GM19455 (cell line): ENCODE results near the gene ASPSCR1.
"Not testable (repeated sequence)": the region's sequence is repeated elsewhere in the genome, so short reads cannot be mapped to it uniquely, and the experiment has no call there.

ENCODE experiments used
- ATAC-seq: cut with Tn5 transposase; IDR thresholded peaks from one replicate; pipeline ENCODE4 v1.9.1; 2021; ENCODE audit not compliant: unreplicated experiment

Gene ASPSCR1

GRCh38 chr17:81978524-81979298 is 1.3 kb downstream of the ASPSCR1 start:
- ATAC-seq, result no peak

- ATAC-seq, result no peak
These were observed 2.7 kb downstream of the ASPSCR1 start for GRCh38 chr17:81980122-81980521.

GRCh38 chr17:81980707-81981343 is 3.4 kb downstream of the ASPSCR1 start:
- no peak for ATAC-seq

DNA sequence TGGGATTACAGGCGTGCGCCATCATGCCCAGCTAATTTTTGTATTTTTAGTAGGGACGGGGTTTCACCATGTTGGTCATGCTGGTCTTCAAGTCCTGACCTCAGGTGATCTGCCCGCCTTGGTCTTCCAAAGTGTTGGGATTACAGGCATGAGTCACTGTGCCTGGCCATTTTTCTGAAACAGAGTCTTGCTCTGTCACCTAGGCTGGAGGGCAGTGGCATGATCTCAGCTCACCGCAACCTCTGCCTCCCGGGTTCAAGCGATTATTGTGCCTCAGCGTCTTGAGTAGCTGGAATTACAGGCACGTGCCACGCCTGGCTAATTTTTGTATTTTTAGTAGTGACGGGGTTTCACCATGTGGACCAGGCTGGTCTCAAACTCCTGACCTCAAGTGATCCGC is 4.1 kb downstream of the ASPSCR1 start:
- ATAC-seq, result not testable (repeated sequence)

DNA sequence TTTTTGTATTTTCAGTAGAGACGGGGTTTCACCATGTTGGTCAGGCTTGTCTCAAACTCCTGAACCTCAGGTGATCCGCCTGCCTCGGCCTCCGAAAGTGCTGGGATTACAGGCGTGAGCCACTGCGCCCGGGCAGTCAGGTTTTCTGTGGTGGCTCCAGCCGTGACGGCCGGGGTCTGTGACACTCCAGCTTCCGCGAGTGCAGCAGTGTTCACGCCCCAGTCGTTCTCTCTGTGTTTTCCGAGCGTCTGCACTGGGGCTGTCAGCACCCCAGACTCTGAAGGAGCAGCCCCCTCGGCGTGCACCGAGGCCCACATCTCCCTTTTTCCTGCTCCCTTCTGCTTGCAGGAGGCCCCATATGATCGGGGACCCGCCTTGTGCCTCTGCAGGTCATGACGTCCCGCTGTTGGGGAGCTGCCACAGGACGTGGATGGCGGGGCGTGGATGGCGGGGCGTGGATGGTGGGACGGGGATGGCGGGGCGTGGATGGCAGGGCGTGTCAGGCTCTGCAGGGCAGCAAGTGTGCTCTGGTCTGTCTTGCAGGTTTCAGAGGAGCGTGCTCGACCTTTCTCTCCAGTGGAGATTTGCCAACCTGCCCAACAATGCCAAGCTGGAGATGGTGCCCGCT is 5.7 kb downstream of the ASPSCR1 start:
- no peak for ATAC-seq

DNA sequence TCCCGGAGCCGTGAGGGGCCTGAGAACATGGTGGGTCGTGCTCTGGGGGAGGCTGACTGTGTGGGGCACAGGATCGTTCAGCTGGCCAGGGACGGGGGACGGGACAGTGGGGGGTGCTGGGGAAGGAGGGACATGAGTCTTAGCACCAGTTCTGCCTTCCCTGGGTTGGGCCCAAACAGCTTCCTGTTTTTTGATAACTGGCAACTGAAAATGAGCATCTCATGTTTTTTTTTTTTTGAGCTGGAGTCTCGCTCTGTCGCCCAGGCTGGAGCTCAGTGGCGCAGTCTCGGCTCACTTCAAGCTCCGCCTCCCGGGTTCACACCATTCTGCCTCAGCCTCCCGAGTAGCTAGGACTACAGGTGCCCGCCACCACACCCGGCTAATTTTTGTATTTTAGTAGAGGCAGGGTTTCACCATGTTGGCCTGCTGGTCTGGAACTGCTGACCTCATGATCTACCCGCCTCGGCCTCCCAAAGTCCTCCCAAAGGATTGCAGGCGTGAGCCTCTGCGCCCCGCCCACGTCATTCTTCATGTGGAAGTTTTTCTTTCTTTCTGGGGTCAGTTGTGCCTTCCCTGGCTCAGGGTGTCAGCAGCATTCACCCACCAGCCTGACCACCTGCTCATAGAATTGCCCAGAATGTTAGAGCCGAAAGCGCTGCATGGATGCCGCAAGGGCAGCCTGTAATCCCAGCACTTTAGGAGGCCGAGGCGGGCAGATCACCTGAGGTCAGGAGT is 6.4 kb downstream of the ASPSCR1 start:
- no peak for ATAC-seq

- ATAC-seq, result no peak
These were observed 7.5 kb downstream of the ASPSCR1 start for GRCh38 chr17:81984773-81985410.

DNA sequence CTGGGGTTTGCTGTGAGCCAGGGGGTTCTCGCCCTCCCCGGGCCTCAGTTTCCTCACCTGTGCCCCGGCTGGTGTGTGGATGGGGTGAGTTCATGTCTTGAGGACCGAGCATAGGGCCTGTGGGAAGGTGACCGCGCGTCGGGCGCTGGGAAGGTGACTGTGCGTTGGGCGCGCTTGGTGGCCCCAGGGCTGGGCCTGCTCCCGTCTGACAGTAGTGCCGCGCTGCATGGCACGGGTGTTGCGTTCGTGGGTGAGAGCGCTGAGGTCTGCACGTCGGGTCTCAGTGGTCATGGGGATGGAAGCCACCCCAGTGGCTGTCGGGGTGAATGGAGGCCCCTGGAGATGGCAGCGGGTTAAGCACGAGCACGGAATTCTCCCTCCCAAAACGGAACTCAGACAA is 9.2 kb downstream of the ASPSCR1 start:
- ATAC-seq, result no peak

- no peak for ATAC-seq
These were observed 9.8 kb downstream of the ASPSCR1 start for GRCh38 chr17:81987161-81987770.

- no peak for ATAC-seq
These were observed 13.6 kb downstream of the ASPSCR1 start for GRCh38 chr17:81990836-81991683.

DNA sequence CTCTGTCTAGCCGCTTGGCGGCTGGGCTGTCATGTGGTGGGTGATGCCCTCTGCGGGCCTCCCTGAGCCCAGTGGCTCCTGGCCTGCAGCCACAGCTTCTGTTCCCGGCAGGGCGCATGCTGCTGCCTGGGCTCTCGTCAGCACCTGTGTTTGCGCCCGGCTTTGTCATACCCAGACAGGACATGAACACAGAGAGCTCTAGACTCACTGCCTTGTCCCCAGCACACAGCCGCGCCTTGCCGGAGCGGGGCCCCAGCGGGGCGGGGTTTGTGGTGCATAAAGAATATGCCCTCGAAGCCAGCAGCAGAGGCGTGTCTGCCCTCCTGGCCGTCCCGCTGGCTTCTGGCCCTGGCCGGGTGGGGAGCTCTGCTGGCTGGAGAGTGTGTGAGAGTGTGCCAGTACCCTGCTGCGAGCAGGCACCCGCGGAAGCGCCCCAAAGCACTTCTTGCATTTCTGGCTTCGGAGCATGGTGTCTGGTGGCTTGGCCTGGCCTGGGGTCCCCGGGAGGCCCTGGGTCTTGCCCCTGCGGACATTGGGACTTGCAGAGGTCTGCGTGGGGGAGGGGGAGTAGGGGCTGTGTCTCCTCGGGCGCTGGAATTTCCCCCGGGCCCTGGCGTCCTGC is 14.4 kb downstream of the ASPSCR1 start:
- no peak for ATAC-seq

DNA sequence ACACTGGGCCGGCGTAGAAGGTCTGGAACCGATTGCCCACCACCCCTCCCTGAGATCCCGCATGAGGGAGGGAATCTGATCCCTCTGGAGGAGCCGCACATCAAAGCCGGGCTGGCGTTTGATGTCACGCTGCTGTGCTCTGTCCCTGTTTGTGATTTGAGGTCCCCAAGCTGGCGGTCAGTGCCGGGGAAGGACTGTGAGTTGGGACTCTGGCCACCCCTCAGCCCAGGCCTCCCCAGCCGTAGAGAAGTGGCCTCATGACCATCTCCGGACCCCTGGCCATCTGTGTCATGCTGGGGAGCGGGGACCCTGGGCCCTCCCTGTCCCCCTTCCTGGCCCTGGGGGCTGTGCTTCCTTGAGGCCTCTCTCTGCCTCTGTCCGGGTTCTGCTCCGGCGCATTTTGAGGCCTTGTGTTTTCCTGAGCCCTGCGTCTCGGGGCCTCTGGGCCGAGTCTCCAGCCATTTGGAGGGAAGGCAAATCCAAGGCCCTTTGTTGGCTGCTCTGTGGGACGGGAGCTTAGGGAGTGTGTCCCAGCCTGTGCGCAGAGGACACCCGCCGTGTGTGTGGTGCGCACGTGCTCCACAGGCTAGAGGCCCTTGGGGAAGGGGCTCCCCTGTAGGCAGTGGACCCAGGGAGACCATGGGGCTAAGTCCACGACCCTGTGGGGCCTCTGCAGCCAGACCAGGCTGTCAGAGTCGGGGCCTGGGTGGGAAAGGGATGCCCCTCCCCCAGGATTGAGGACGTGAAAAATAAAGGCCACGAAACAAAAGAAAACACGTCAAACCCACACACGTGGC is 15.1 kb downstream of the ASPSCR1 start:
- no peak for ATAC-seq

GRCh38 chr17:81993729-81994592 is 16.5 kb downstream of the ASPSCR1 start:
- ATAC-seq, result no peak

GRCh38 chr17:81994593-81995462 is 17.4 kb downstream of the ASPSCR1 start:
- ATAC-seq, result no peak

DNA sequence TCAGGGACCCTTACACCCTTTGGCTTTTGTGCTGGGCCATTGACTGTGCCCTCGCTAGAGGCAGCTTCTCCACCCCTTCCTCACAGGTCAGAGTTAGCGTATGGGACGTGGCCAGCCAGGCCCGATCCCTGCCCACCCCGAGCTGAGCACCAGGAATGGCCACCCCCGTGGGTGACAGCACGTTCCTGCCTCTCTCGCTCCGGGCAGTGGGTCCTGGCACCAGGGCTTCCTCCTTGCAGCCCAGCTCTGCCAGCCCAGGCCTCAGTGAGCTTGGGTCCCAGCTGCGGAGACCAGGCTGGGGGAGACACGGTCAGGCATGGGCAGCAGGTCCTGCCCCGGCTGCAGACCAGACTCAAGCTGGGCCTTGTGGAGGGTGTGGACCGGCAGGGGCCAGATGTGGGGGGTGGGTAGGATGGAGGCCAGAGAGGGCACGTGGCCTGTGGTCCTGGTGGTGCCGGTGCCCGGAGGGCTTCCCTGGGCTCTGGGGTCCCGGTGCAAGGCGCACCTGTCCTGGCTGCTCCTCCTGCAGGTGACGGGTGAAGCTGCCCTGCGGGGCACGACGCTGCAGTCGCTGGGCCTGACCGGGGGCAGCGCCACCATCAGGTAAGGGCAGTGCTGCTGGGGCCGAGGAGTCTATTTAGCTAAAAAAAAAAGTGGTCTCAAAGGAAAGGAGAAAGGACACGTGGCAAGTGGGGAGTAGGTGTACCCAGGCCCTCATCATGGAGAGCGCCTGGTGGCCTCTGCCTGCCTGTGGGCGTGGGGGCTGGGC is 18.2 kb downstream of the ASPSCR1 start:
- ATAC-seq, result no peak

DNA sequence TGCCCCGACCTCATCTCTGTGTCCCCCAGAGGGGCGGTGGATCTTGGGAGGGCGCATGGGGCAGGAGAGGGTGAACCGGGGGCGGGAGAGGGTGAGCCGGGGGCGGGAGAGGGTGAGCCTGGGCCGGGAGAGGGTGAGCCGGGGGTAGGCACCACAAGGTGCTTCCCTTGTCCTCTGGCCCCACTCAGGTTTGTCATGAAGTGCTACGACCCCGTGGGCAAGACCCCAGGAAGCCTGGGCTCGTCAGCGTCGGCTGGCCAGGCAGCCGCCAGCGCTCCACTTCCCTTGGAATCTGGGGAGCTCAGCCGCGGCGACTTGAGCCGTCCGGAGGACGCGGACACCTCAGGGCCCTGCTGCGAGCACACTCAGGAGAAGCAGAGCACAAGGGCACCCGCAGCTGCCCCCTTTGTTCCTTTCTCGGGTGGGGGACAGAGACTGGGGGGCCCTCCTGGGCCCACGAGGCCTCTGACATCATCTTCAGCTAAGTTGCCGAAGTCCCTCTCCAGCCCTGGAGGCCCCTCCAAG is 18.9 kb downstream of the ASPSCR1 start:
- no peak for ATAC-seq
